Measurements from ENCODE around the gene COL6A3. TPM values are rescaled to one million over a fixed set of nuclear protein-coding genes. Genes with fewer than 3 reads are reported as not detected.

COL6A3 gene
- polyA plus RNA-seq, 2 of the 4 experiments (the other 2 are of a cell fraction), result 0.10 to 0.28 TPM

DNA sequence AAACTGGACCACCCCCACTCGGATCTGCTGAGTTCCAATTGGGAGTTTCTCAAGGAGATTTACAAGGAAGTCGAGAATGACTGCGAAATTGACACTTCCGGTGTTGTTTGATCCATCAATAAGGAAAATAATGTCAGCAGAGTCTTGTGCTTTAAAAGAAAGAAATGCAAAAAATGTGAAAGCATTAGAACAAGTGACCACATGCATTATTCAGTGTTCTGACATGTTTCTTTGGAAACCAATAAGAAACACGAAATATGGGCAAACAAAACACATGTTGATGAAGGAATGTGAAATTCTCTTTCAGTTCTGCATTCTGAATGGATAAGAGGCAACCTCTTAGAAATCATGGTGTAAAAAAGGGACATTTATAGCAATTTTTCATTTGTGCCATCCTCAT, 25.9 kb downstream of the COL6A3 start:
- TF ChIP-seq, protein P1, sequence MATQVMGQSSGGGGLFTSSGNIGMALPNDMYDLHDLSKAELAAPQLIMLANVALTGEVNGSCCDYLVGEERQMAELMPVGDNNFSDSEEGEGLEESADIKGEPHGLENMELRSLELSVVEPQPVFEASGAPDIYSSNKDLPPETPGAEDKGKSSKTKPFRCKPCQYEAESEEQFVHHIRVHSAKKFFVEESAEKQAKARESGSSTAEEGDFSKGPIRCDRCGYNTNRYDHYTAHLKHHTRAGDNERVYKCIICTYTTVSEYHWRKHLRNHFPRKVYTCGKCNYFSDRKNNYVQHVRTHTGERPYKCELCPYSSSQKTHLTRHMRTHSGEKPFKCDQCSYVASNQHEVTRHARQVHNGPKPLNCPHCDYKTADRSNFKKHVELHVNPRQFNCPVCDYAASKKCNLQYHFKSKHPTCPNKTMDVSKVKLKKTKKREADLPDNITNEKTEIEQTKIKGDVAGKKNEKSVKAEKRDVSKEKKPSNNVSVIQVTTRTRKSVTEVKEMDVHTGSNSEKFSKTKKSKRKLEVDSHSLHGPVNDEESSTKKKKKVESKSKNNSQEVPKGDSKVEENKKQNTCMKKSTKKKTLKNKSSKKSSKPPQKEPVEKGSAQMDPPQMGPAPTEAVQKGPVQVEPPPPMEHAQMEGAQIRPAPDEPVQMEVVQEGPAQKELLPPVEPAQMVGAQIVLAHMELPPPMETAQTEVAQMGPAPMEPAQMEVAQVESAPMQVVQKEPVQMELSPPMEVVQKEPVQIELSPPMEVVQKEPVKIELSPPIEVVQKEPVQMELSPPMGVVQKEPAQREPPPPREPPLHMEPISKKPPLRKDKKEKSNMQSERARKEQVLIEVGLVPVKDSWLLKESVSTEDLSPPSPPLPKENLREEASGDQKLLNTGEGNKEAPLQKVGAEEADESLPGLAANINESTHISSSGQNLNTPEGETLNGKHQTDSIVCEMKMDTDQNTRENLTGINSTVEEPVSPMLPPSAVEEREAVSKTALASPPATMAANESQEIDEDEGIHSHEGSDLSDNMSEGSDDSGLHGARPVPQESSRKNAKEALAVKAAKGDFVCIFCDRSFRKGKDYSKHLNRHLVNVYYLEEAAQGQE (IDR thresholded peaks at IDR 0.05), result no peak
- TF ChIP-seq BHLHE40 (IDR thresholded peaks at IDR 0.05; ENCODE audit: low read depth, low read length) (no peak), FOSB (CRISPR knock-in tag; IDR thresholded peaks at IDR 0.05) (no peak), POLR2A (IDR thresholded peaks at IDR 0.05; ENCODE audit: low read length) (no peak), SREBF2 (IDR thresholded peaks at IDR 0.05) (no peak), RARB (CRISPR knock-in tag; IDR thresholded peaks at IDR 0.05) (no peak), NFE2L2 (conservative IDR thresholded peaks at IDR 0.05; ENCODE audit: low read length) (no peak)
- TF ChIP-seq, protein P2, sequence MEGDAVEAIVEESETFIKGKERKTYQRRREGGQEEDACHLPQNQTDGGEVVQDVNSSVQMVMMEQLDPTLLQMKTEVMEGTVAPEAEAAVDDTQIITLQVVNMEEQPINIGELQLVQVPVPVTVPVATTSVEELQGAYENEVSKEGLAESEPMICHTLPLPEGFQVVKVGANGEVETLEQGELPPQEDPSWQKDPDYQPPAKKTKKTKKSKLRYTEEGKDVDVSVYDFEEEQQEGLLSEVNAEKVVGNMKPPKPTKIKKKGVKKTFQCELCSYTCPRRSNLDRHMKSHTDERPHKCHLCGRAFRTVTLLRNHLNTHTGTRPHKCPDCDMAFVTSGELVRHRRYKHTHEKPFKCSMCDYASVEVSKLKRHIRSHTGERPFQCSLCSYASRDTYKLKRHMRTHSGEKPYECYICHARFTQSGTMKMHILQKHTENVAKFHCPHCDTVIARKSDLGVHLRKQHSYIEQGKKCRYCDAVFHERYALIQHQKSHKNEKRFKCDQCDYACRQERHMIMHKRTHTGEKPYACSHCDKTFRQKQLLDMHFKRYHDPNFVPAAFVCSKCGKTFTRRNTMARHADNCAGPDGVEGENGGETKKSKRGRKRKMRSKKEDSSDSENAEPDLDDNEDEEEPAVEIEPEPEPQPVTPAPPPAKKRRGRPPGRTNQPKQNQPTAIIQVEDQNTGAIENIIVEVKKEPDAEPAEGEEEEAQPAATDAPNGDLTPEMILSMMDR (IDR thresholded peaks at IDR 0.05), result no peak
- ATAC-seq, result no peak
- Histone ChIP-seq H3K4me1 (no peaks in the 10 kb centered on the region), H3K27ac (no peak overlapping the region), H3K9me3 (0 out of 3 replicates have a peak, but pooled peaks cover 4% of the 10 kb centered on the region), H3K4me2 (no peak overlapping the region), H3K4me3 (no peak overlapping the region)
- POLR2A ChIA-PET, result no interaction called here
- no peak for FAIRE-seq
- no peak for DNase-seq (ENCODE audit: low read depth in 1 of 2, low spot score in 1 of 2)
- CTCF ChIA-PET, result interaction anchor here (1.2 to 1.8 kb wide), 2 partner anchors 22 to 83 kb away, joined by 3 to 4 read pairs; no protein-coding TSS in a partner anchor
- WGBS (ENCODE audit: missing lambda C conversion rate), result 52% methylated on average over 5 of the region's 5 CpGs

DNA sequence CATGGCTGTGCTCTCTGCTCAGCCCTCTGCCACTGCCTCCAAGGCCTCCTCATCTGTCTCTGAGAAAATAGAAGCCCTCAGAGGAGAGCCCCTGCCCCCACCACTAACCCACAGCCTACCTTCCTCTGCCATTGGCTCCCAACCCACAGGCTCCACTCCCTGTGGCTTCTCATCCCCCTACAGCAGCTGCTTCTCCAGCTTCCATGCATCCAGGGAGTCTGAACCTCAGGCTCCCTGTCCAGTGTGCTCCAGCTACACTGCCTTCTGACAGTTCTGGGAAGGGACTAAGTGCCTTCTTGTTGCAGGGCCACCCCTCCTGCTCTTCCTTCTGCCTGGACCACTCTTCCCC, 29.3 kb downstream of the COL6A3 start:
- no peak overlapping the region for H3K4me2 ChIP-seq

DNA sequence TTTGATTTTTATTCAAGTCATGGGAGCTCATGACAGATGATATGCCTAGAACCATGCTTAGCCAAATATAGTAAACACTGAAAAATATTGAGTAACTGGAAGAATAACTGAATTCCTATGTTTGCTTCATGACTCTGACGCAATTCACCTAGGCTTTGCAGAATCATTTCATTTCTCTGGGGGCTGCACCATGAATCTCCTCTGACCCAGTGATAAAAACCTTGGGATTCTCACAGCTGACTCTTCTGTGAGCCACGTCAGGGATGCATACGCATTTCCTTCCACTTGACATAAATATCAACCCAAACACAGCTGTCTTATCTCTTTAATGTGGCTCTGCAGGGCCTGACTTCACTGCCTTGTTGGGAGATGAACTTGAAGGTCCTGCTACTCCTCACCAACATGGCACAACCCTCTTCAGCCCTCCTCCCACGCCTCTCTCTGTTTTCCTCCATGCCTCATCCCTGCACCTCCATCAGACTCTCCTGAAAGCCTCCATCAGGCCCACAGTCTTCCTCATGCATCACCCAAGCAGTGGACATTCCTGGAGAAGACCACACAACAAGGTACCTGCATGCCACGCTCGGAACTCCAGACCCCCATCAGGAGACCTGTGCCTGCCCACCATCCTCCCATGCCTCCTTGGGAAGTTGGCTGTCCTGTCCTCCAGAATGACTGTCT, 29.8 kb downstream of the COL6A3 start:
- no peak overlapping the region for H3K4me3 ChIP-seq
- CTCF ChIA-PET, result interaction anchor here (0.8 to 1.1 kb wide), 3 partner anchors 9 to 26 kb away, joined by 3 to 4 read pairs (median 3); no protein-coding TSS in a partner anchor
- WGBS (ENCODE audit: missing lambda C conversion rate), result 43% methylated on average over 6 of the region's 6 CpGs
- TF ChIP-seq NPAS2 (CRISPR knock-in tag; IDR thresholded peaks at IDR 0.05; ENCODE audit: borderline replicate concordance), result no peak
- no peak for TF ChIP-seq CHD4 (IDR thresholded peaks at IDR 0.05; ENCODE audit: borderline replicate concordance)
- no peak for TF ChIP-seq JUN (IDR thresholded peaks at IDR 0.05)
- TF ChIP-seq, protein P1 (IDR thresholded peaks at IDR 0.05), result no peak
- TF ChIP-seq HOXB13 (CRISPR knock-in tag; IDR thresholded peaks at IDR 0.05; ENCODE audit: low read depth), result no peak
- TF ChIP-seq RCOR1 (IDR thresholded peaks at IDR 0.05; ENCODE audit: low read depth, low read length), result no peak
- TF ChIP-seq, protein P3, sequence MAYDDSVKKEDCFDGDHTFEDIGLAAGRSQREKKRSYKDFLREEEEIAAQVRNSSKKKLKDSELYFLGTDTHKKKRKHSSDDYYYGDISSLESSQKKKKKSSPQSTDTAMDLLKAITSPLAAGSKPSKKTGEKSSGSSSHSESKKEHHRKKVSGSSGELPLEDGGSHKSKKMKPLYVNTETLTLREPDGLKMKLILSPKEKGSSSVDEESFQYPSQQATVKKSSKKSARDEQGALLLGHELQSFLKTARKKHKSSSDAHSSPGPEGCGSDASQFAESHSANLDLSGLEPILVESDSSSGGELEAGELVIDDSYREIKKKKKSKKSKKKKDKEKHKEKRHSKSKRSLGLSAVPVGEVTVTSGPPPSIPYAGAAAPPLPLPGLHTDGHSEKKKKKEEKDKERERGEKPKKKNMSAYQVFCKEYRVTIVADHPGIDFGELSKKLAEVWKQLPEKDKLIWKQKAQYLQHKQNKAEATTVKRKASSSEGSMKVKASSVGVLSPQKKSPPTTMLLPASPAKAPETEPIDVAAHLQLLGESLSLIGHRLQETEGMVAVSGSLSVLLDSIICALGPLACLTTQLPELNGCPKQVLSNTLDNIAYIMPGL (CRISPR knock-in tag; IDR thresholded peaks at IDR 0.05; ENCODE audit: borderline replicate concordance), result no peak
- no peak for TF ChIP-seq NR3C1 (IDR thresholded peaks at IDR 0.05)
- no peak for TF ChIP-seq EP300 (IDR thresholded peaks at IDR 0.05)
- TF ChIP-seq HEYL (CRISPR knock-in tag; IDR thresholded peaks at IDR 0.05), result no peak
- no peak for TF ChIP-seq POLR2AphosphoS2 (conservative IDR thresholded peaks at IDR 0.05; ENCODE audit: low read length)

More for the DNA sequence above, 29.3 kb downstream of the COL6A3 start:
- TF ChIP-seq BHLHE40 (IDR thresholded peaks at IDR 0.05; ENCODE audit: low read depth, low read length) (no peak), CBX8 (IDR thresholded peaks at IDR 0.05) (no peak), PHF8 (IDR thresholded peaks at IDR 0.05; ENCODE audit: borderline replicate concordance, low read depth) (no peak), ESRRA (IDR thresholded peaks at IDR 0.05; ENCODE audit: borderline replicate concordance, low read length) (no peak), HEYL (CRISPR knock-in tag; IDR thresholded peaks at IDR 0.05) (no peak), EHF (CRISPR knock-in tag; IDR thresholded peaks at IDR 0.05) (no peak), GATA3 (IDR thresholded peaks at IDR 0.05; ENCODE audit: borderline replicate concordance) (no peak), JUN (IDR thresholded peaks at IDR 0.05) (no peak)
- TF ChIP-seq, protein P4, sequence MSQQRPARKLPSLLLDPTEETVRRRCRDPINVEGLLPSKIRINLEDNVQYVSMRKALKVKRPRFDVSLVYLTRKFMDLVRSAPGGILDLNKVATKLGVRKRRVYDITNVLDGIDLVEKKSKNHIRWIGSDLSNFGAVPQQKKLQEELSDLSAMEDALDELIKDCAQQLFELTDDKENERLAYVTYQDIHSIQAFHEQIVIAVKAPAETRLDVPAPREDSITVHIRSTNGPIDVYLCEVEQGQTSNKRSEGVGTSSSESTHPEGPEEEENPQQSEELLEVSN (IDR thresholded peaks at IDR 0.05; ENCODE audit: borderline replicate concordance, low read depth), result no peak
- H3K9me3 ChIP-seq, result 0 out of 3 replicates have a peak, but pooled peaks cover 7% of the 10 kb centered on the region
- CTCF ChIA-PET, result interaction anchor here (0.8 to 1.1 kb wide), 2 partner anchors 8 to 25 kb away, joined by 3 to 4 read pairs; no protein-coding TSS in a partner anchor
- H3K4me1 ChIP-seq, result no peaks in the 10 kb centered on the region
- ATAC-seq, result no peak
- H3K4me3 ChIP-seq, result no peak overlapping the region
- DNase-seq (ENCODE audit: low read depth in 1 of 2, low spot score in 1 of 2), result no peak
- POLR2A ChIA-PET, result no interaction called here
- H3K27ac ChIP-seq, result no peak overlapping the region
- no peak for FAIRE-seq

More for the DNA sequence above, 29.8 kb downstream of the COL6A3 start:
- no peak for DNase-seq (ENCODE audit: low read depth in 1 of 2, low spot score in 1 of 2)
- no peak for FAIRE-seq
- Histone ChIP-seq H3K4me2 (no peak overlapping the region), H3K27ac (no peak overlapping the region), H3K9me3 (0 out of 3 replicates have a peak, but pooled peaks cover 12% of the 10 kb centered on the region), H3K4me1 (no peaks in the 10 kb centered on the region)
- ATAC-seq, result no peak
- POLR2A ChIA-PET, result no interaction called here
